ENCODE data around the gene PSMC6.
"Not testable (repeated sequence)": the region's sequence is repeated elsewhere in the genome, so short reads cannot be mapped to it uniquely, and the experiment has no call there.

Gene PSMC6

DNA sequence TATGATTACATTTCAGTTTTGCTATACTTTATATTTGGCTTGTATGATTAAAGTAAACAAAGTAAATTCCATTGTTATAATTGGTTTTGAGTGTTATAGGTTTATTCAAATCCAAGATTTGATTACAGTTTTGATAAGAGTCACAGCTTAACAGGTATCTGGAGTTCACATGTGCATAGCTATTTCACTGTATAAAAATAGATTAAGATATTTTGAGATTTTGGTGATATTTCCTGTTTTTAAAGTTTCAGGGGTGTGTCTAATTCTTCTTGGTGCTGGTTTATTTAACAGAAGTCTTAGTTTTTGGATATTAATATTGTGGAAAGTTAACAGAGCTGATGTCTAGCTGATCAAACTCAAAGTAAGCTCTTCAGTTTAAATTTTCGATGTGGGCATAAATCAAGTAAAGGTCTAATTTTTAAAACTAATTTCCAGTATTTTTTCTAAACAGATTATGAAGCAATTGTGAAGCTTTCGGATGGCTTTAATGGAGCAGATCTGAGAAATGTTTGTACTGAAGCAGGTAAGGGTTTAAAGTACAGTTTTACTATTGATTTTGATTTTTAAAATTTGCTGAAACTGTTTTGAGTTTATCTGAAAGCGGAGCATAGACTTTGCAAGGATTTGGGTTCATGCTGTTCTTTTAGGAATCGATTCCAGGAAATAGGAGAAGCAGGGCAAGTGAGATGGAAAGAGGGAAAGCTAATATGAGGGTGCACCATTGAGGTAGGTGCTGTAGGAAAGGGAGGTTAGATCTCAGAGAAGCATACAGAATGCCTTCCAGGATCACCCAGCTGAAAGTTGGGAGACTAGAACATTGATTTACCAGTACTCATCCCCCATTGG, 16.7 kb downstream of the PSMC6 start:
- H3K9me3 Mint-ChIP-seq = no peaks in the 10 kb centered on the region
- H3K4me3 Mint-ChIP-seq = no peak overlapping the region
- H3K27ac Mint-ChIP-seq = no peak overlapping the region
- no peaks in the 10 kb centered on the region for H3K4me1 Mint-ChIP-seq
- H3K27me3 Mint-ChIP-seq (ENCODE audit: low read depth) = no peaks in the 10 kb centered on the region
- peaks cover 71% of the 10 kb centered on the region for H3K36me3 Mint-ChIP-seq (ENCODE audit: low read depth)
- TF ChIP-seq, protein P1, sequence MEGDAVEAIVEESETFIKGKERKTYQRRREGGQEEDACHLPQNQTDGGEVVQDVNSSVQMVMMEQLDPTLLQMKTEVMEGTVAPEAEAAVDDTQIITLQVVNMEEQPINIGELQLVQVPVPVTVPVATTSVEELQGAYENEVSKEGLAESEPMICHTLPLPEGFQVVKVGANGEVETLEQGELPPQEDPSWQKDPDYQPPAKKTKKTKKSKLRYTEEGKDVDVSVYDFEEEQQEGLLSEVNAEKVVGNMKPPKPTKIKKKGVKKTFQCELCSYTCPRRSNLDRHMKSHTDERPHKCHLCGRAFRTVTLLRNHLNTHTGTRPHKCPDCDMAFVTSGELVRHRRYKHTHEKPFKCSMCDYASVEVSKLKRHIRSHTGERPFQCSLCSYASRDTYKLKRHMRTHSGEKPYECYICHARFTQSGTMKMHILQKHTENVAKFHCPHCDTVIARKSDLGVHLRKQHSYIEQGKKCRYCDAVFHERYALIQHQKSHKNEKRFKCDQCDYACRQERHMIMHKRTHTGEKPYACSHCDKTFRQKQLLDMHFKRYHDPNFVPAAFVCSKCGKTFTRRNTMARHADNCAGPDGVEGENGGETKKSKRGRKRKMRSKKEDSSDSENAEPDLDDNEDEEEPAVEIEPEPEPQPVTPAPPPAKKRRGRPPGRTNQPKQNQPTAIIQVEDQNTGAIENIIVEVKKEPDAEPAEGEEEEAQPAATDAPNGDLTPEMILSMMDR (IDR thresholded peaks at IDR 0.05; ENCODE audit: unreplicated experiment in 3 of 3) = no peak

DNA sequence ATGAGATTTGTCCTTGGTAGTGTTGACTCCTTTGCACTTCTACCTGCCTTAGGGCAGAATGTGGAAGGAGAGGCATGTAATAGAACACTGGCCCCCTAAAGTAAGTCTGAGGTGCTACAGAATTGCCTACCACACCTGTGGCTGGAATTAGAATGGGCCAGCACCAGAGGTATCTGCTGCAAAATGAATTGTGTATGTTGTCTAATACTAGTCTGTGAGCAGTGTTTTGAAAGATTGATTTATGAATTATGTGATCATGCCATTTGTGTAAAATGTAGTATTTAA, 17.3 kb downstream of the PSMC6 start:
- Mint-ChIP-seq H3K4me1 (no peaks in the 10 kb centered on the region), H3K27me3 (ENCODE audit: low read depth) (no peaks in the 10 kb centered on the region), H3K4me3 (no peak overlapping the region), H3K9me3 (no peaks in the 10 kb centered on the region), H3K36me3 (ENCODE audit: low read depth) (peaks cover 65% of the 10 kb centered on the region), H3K27ac (no peak overlapping the region)
- TF ChIP-seq, protein P1 (IDR thresholded peaks at IDR 0.05; ENCODE audit: unreplicated experiment in 3 of 3) = no peak

DNA sequence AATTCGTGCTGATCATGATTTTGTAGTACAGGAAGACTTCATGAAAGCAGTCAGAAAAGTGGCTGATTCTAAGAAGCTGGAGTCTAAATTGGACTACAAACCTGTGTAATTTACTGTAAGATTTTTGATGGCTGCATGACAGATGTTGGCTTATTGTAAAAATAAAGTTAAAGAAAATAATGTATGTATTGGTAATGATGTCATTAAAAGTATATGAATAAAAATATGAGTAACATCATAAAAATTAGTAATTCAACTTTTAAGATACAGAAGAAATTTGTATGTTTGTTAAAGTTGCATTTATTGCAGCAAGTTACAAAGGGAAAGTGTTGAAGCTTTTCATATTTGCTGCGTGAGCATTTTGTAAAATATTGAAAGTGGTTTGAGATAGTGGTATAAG, 20.5 kb downstream of the PSMC6 start:
- not testable (repeated sequence) for H3K27ac Mint-ChIP-seq; H3K9me3 Mint-ChIP-seq; H3K27me3 Mint-ChIP-seq (ENCODE audit: low read depth); H3K4me3 Mint-ChIP-seq; H3K4me1 Mint-ChIP-seq
- peaks cover 42% of the 10 kb centered on the region for H3K36me3 Mint-ChIP-seq (ENCODE audit: low read depth)

DNA sequence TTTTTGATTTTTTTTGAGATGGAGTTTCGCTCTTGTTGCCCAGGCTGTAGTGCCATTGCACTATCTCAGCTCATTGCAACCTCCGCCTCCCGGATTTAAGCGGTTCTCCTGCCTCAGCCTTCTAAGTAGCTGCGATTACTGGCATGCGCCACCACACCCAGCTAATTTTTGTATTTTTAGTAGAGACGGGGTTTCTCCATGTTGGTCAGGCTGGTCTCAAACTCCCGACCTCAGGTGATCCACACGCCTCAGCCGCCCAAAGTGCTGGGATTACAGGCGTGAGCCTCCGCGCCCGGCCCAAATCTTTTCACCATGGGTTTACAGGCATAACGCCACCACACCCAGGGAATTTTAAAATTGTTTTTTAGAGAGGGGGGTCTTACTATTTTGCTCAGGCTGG, 22.0 kb downstream of the PSMC6 start:
- peak overlapping the region; percentile 52 to 66 (median 58) for H3K4me3 Mint-ChIP-seq
- H3K27ac Mint-ChIP-seq; H3K27me3 Mint-ChIP-seq (ENCODE audit: low read depth); H3K9me3 Mint-ChIP-seq: not testable (repeated sequence)
- H3K36me3 Mint-ChIP-seq (ENCODE audit: low read depth) = peaks cover 43% of the 10 kb centered on the region
- peaks cover 13% of the 10 kb centered on the region for H3K4me1 Mint-ChIP-seq

DNA sequence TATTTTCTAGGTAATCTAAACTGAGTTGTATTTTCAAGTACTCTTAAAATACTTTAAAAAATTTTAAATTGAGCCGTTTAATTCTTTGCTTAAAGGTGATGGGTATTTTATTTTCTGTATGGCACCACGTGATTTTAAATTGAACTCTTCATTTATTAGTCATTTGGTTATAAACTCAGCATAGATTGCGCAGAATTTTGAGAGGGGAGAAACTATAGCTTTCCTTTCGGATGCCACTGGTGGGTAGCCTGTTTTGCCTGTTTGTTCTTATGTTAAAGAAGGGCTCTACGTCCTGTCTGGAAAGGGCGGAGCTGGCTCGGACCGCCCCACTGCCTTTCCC, 22.6 kb downstream of the PSMC6 start:
- TF ChIP-seq, protein P1 (IDR thresholded peaks at IDR 0.05; ENCODE audit: unreplicated experiment in 3 of 3) = no peak
- peaks cover 43% of the 10 kb centered on the region for H3K36me3 Mint-ChIP-seq (ENCODE audit: low read depth)

DNA sequence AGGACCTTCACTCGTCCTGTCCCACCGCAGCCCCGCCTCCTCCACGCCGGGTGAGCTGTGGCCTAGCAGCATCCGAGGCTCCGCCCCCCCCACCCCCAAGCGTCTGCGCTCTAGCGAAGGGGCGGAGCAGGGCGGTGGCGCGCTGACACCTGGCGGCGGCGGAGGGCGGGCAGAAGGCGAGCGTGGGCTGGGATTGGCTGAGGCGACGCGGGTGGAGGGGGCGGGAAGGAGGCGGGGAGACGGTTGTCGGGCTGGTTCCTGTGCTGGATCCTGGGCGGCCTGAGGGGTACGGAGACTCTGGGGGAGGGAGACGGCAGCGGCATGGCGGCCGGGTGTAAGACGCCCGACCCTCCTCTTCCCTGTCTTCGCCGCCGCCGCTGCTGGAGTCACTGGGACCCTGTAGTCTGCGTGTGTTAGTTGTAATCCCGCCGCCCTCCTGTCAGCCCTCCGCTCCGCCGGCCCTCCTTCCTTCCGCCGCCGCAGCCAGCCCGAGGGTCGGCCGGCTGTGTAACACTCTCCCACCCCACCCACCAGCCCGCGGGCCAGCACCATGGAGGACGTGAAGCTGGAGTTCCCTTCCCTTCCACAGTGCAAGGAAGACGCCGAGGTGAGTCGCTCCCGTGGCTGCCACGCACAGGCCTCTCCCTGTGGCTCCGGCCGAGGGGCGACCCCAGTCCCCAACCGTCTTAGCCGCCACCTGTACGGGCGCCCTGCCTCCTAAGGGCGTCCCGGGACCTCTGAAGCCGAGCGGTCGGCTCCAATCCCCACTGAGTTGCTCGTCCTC, 23.1 kb downstream of the PSMC6 start, which contains the start of gene STYX:
Gene STYX (plus strand): TSS at position 242 of the 784 bp plus-strand sequence. CDS start 309 bp downstream, at position 551.
- no peaks in the 10 kb centered on the region for H3K27me3 Mint-ChIP-seq (ENCODE audit: low read depth)
- no peaks in the 10 kb centered on the region for H3K9me3 Mint-ChIP-seq
- TF ChIP-seq, protein P1 (IDR thresholded peaks at IDR 0.05; ENCODE audit: unreplicated experiment in 3 of 3) = no peak
- H3K27ac Mint-ChIP-seq = peak within 1 kb of the TSS; percentile 62 to 96 (median 89)
- peaks cover 38% of the 10 kb centered on the region for H3K36me3 Mint-ChIP-seq (ENCODE audit: low read depth)
- H3K4me1 Mint-ChIP-seq = peaks cover 13% of the 10 kb centered on the region
- peak within 1 kb of the TSS; percentile 95 to 98 (median 97) for H3K4me3 Mint-ChIP-seq

More for the DNA sequence above, 22.6 kb downstream of the PSMC6 start:
- Mint-ChIP-seq H3K9me3 (no peaks in the 10 kb centered on the region), H3K4me3 (peak overlapping the region; percentile 95 to 98 (median 97)), H3K27ac (peak overlapping the region; percentile 62 to 96 (median 89)), H3K27me3 (ENCODE audit: low read depth) (no peaks in the 10 kb centered on the region), H3K4me1 (peaks cover 13% of the 10 kb centered on the region)
